Measurements from ENCODE around the gene NACC2. TPM values are rescaled to one million over a fixed set of nuclear protein-coding genes. Genes with fewer than 3 reads are reported as not detected.

NACC2 gene
- total and polyA plus RNA-seq, 10 of the 15 experiments (the other 5 are each of a cell fraction or from before 2014, with no cell fraction given), result 0.66 to 14.7 (median 3.5) TPM

GRCh38 chr9:135956802-135957174, 138.3 kb downstream of the NACC2 start (continued):
- no peak for TF ChIP-seq FOS (IDR thresholded peaks at IDR 0.05; ENCODE audit: borderline replicate concordance, extremely low read depth, insufficient read length)
- no peak for TF ChIP-seq JUND (IDR thresholded peaks at IDR 0.05; ENCODE audit: low read depth, low read length)
- no peak for TF ChIP-seq NBN (IDR thresholded peaks at IDR 0.05)
- TF ChIP-seq ATF3 (IDR thresholded peaks at IDR 0.05; ENCODE audit: borderline replicate concordance, extremely low read depth, low read depth, low read length), result no peak

Other genes with a start within 250 kb of the NACC2 start
- gene CAMSAP1, start 187.7 kb downstream of the NACC2 start, total RNA-seq (2014; rRNA removed), result 16.5 and 16.6 TPM in 2 replicates
- 12.2 and 12.3 TPM in 2 replicates for gene CAMSAP1, start 187.7 kb downstream of the NACC2 start, total RNA-seq (2014; rRNA removed; fragmentation: Illumina TruSeq; extraction: Trizol)
- 24.7 and 32.8 TPM in 2 replicates for gene CAMSAP1, start 187.7 kb downstream of the NACC2 start, total RNA-seq (2021)
- gene CAMSAP1, start 187.7 kb downstream of the NACC2 start, polyA plus RNA-seq (2011; rRNA removed), result 5.3 and 5.9 TPM in 2 replicates
- gene CAMSAP1, start 187.7 kb downstream of the NACC2 start, polyA plus RNA-seq (2014; fragmentation: Illumina TruSeq; extraction: Trizol), result 8.0 and 10.1 TPM in 2 replicates
- 1 to 10 TPM; 1.8 to 2.0 TPM for gene CAMSAP1, start 187.7 kb downstream of the NACC2 start, polyA plus RNA-seq (2014; fragmentation: Nextera tagmentation; extraction: Ambion mirVana)
- 10.3 and 12.5 TPM in 2 replicates for gene CAMSAP1, start 187.7 kb downstream of the NACC2 start, polyA plus RNA-seq (2014; rRNA removed)
- 1 to 10 TPM; 1.4 to 4.2 TPM for gene CAMSAP1, start 187.7 kb downstream of the NACC2 start, polyA plus RNA-seq (2016; fragmentation: Nextera tagmentation; extraction: Ambion mirVana)
- gene UBAC1, start 133.9 kb downstream of the NACC2 start, total RNA-seq (2014; rRNA removed), result 45.4 and 48.0 TPM in 2 replicates
- gene UBAC1, start 133.9 kb downstream of the NACC2 start, total RNA-seq (2014; rRNA removed; fragmentation: Illumina TruSeq; extraction: Trizol), result 27.6 and 30.9 TPM in 2 replicates
- gene UBAC1, start 133.9 kb downstream of the NACC2 start, total RNA-seq (2021), result 38.2 and 40.1 TPM in 2 replicates
- 45.4 and 53.5 TPM in 2 replicates for gene UBAC1, start 133.9 kb downstream of the NACC2 start, polyA plus RNA-seq (2011; rRNA removed)
- gene UBAC1, start 133.9 kb downstream of the NACC2 start, polyA plus RNA-seq (2014; fragmentation: Illumina TruSeq; extraction: Trizol), result 10.0 and 25.3 TPM in 2 replicates
- gene UBAC1, start 133.9 kb downstream of the NACC2 start, polyA plus RNA-seq (2014; fragmentation: Nextera tagmentation; extraction: Ambion mirVana), result 10 to 100 TPM; 16.7 to 20.7 TPM
- gene UBAC1, start 133.9 kb downstream of the NACC2 start, polyA plus RNA-seq (2014; rRNA removed), result 54.6 and 57.6 TPM in 2 replicates
- 10 to 100 TPM; 36.9 to 41.1 TPM for gene UBAC1, start 133.9 kb downstream of the NACC2 start, polyA plus RNA-seq (2016; fragmentation: Nextera tagmentation; extraction: Ambion mirVana)
- gene TMEM250, start 23.6 kb upstream of the NACC2 start, total RNA-seq (2014; rRNA removed), result 30.1 and 39.9 TPM in 2 replicates
- gene TMEM250, start 23.6 kb upstream of the NACC2 start, total RNA-seq (2014; rRNA removed; fragmentation: Illumina TruSeq; extraction: Trizol), result 8.5 and 10.4 TPM in 2 replicates
- 33.4 and 38.4 TPM in 2 replicates for gene TMEM250, start 23.6 kb upstream of the NACC2 start, total RNA-seq (2021)
- 3.5 and 6.2 TPM in 2 replicates for gene TMEM250, start 23.6 kb upstream of the NACC2 start, polyA plus RNA-seq (2011; rRNA removed)
- 2.6 and 6.7 TPM in 2 replicates for gene TMEM250, start 23.6 kb upstream of the NACC2 start, polyA plus RNA-seq (2014; fragmentation: Illumina TruSeq; extraction: Trizol)
- gene TMEM250, start 23.6 kb upstream of the NACC2 start, polyA plus RNA-seq (2014; fragmentation: Nextera tagmentation; extraction: Ambion mirVana), result 1 to 10 TPM in 1 of 2 experiments, under 1 TPM in 1; 0.39 to 1.2 TPM
- gene TMEM250, start 23.6 kb upstream of the NACC2 start, polyA plus RNA-seq (2014; rRNA removed), result 25.4 and 27.5 TPM in 2 replicates
- 10 to 100 TPM in 1 of 2 experiments, 1 to 10 TPM in 1; 6.2 to 16.6 TPM for gene TMEM250, start 23.6 kb upstream of the NACC2 start, polyA plus RNA-seq (2016; fragmentation: Nextera tagmentation; extraction: Ambion mirVana)
- gene LHX3, start 109.8 kb upstream of the NACC2 start, total RNA-seq (2014; rRNA removed), result not detected in 2 replicates
- gene LHX3, start 109.8 kb upstream of the NACC2 start, total RNA-seq (2014; rRNA removed; fragmentation: Illumina TruSeq; extraction: Trizol), result not detected in 2 replicates
- not detected in 2 replicates for gene LHX3, start 109.8 kb upstream of the NACC2 start, total RNA-seq (2021)
- not detected in 2 replicates for gene LHX3, start 109.8 kb upstream of the NACC2 start, polyA plus RNA-seq (2011; rRNA removed)
- not detected in 2 replicates for gene LHX3, start 109.8 kb upstream of the NACC2 start, polyA plus RNA-seq (2014; fragmentation: Illumina TruSeq; extraction: Trizol)
- not detected for gene LHX3, start 109.8 kb upstream of the NACC2 start, polyA plus RNA-seq (2014; fragmentation: Nextera tagmentation; extraction: Ambion mirVana)
- gene LHX3, start 109.8 kb upstream of the NACC2 start, polyA plus RNA-seq (2014; rRNA removed), result not detected in 2 replicates
- gene LHX3, start 109.8 kb upstream of the NACC2 start, polyA plus RNA-seq (2016; fragmentation: Nextera tagmentation; extraction: Ambion mirVana), result not detected
- 9.0 and 10.1 TPM in 2 replicates for gene QSOX2, start 150.5 kb upstream of the NACC2 start, total RNA-seq (2014; rRNA removed)
- 7.1 and 7.8 TPM in 2 replicates for gene QSOX2, start 150.5 kb upstream of the NACC2 start, total RNA-seq (2014; rRNA removed; fragmentation: Illumina TruSeq; extraction: Trizol)
- gene QSOX2, start 150.5 kb upstream of the NACC2 start, total RNA-seq (2021), result 15.8 and 16.1 TPM in 2 replicates
- gene QSOX2, start 150.5 kb upstream of the NACC2 start, polyA plus RNA-seq (2011; rRNA removed), result 11.4 and 15.4 TPM in 2 replicates
- gene QSOX2, start 150.5 kb upstream of the NACC2 start, polyA plus RNA-seq (2014; fragmentation: Illumina TruSeq; extraction: Trizol), result 7.2 and 9.3 TPM in 2 replicates
- 1 to 10 TPM in 1 of 2 experiments, under 1 TPM in 1; 0.34 to 1.5 TPM for gene QSOX2, start 150.5 kb upstream of the NACC2 start, polyA plus RNA-seq (2014; fragmentation: Nextera tagmentation; extraction: Ambion mirVana)
- 13.1 and 15.1 TPM in 2 replicates for gene QSOX2, start 150.5 kb upstream of the NACC2 start, polyA plus RNA-seq (2014; rRNA removed)
- gene QSOX2, start 150.5 kb upstream of the NACC2 start, polyA plus RNA-seq (2016; fragmentation: Nextera tagmentation; extraction: Ambion mirVana), result 1 to 10 TPM in 1 of 2 experiments, under 1 TPM in 1; 0.45 to 2.1 TPM
- gene CCDC187, start 208.8 kb upstream of the NACC2 start, total RNA-seq (2014; rRNA removed), result 0.11 and 0.23 TPM in 2 replicates
- not detected in 2 replicates for gene CCDC187, start 208.8 kb upstream of the NACC2 start, total RNA-seq (2014; rRNA removed; fragmentation: Illumina TruSeq; extraction: Trizol)
- gene CCDC187, start 208.8 kb upstream of the NACC2 start, total RNA-seq (2021), result 0.08 TPM in 1 of 2 replicates, not detected in the other
- 0.01 and 0.04 TPM in 2 replicates for gene CCDC187, start 208.8 kb upstream of the NACC2 start, polyA plus RNA-seq (2011; rRNA removed)
- gene CCDC187, start 208.8 kb upstream of the NACC2 start, polyA plus RNA-seq (2014; fragmentation: Illumina TruSeq; extraction: Trizol), result not detected in 2 replicates
- not detected for gene CCDC187, start 208.8 kb upstream of the NACC2 start, polyA plus RNA-seq (2014; fragmentation: Nextera tagmentation; extraction: Ambion mirVana)
- not detected in 2 replicates for gene CCDC187, start 208.8 kb upstream of the NACC2 start, polyA plus RNA-seq (2014; rRNA removed)
- gene CCDC187, start 208.8 kb upstream of the NACC2 start, polyA plus RNA-seq (2016; fragmentation: Nextera tagmentation; extraction: Ambion mirVana), result under 1 TPM in 1 of 2 experiments, not detected in 1; 0.04 TPM
- not detected in 2 replicates for gene GPSM1, start 232.2 kb upstream of the NACC2 start, total RNA-seq (2014; rRNA removed)
- gene GPSM1, start 232.2 kb upstream of the NACC2 start, total RNA-seq (2014; rRNA removed; fragmentation: Illumina TruSeq; extraction: Trizol), result not detected in 2 replicates
- 0.10 TPM in 1 of 2 replicates, not detected in the other for gene GPSM1, start 232.2 kb upstream of the NACC2 start, total RNA-seq (2021)
- gene GPSM1, start 232.2 kb upstream of the NACC2 start, polyA plus RNA-seq (2011; rRNA removed), result 0.04 and 0.10 TPM in 2 replicates
- gene GPSM1, start 232.2 kb upstream of the NACC2 start, polyA plus RNA-seq (2014; fragmentation: Illumina TruSeq; extraction: Trizol), result not detected in 2 replicates
- not detected for gene GPSM1, start 232.2 kb upstream of the NACC2 start, polyA plus RNA-seq (2014; fragmentation: Nextera tagmentation; extraction: Ambion mirVana)
- 0.04 TPM in 2 replicates for gene GPSM1, start 232.2 kb upstream of the NACC2 start, polyA plus RNA-seq (2014; rRNA removed)
- not detected for gene GPSM1, start 232.2 kb upstream of the NACC2 start, polyA plus RNA-seq (2016; fragmentation: Nextera tagmentation; extraction: Ambion mirVana)

Measured in GM12878 (cell line).